Trophoblast cell (in vitro differentiated cells and primary cell): ENCODE measurements around the gene C15orf39.

Experiments used
- DNase-seq, 2 donors: peaks; one replicate each; pipeline ENCODE4 v3.0.0-alpha.2; 2016
- H2AFZ ChIP-seq: 2 replicates; pipeline ENCODE4 v1.6.1; 2013; ENCODE audit warnings: low read length, moderate library complexity, mild to moderate bottlenecking; ENCODE audit not compliant: insufficient read depth, poor library complexity
- H2AK5ac ChIP-seq: 2 replicates; pipeline ENCODE4 v1.6.1; 2013; ENCODE audit warnings: mild to moderate bottlenecking, low read length
- H2BK120ac ChIP-seq: 2 replicates; pipeline ENCODE4 v1.6.1; 2013; ENCODE audit warnings: low read length, mild to moderate bottlenecking, moderate library complexity; ENCODE audit not compliant: insufficient read depth, poor library complexity
- H2BK12ac ChIP-seq: 2 replicates; pipeline ENCODE4 v1.6.1; 2013; ENCODE audit warnings: mild to moderate bottlenecking, low read length, moderate library complexity
- H2BK5ac ChIP-seq: 2 replicates; pipeline ENCODE4 v1.6.1; 2013; ENCODE audit warnings: low read length, low read depth, moderate library complexity, mild to moderate bottlenecking; ENCODE audit not compliant: poor library complexity
- H3K14ac ChIP-seq: 2 replicates; pipeline ENCODE4 v1.6.1; 2013; ENCODE audit warnings: mild to moderate bottlenecking, low read length
- H3K18ac ChIP-seq: 2 replicates; pipeline ENCODE4 v1.6.1; 2013; ENCODE audit warnings: mild to moderate bottlenecking, low read length
- H3K23ac ChIP-seq: 2 replicates; pipeline ENCODE4 v1.6.1; 2013; ENCODE audit warnings: low read length
- H3K27ac ChIP-seq: 2 replicates; pipeline ENCODE4 v1.5.1; 2013; ENCODE audit warnings: low read depth, mild to moderate bottlenecking, inconsistent platforms, low read length, moderate library complexity
- H3K27me3 ChIP-seq: 2 replicates; pipeline ENCODE4 v1.6.1; 2013; ENCODE audit warnings: inconsistent platforms, mild to moderate bottlenecking, low read length, moderate library complexity; ENCODE audit not compliant: insufficient read depth
- H3K36me3 ChIP-seq, 2 experiments: 1 replicate in 1 of 2; 2 replicates in 1 of 2; pipeline ENCODE4 v1.6.1; 2013; ENCODE audit warnings: low read length in 2 of 2, mild to moderate bottlenecking in 2 of 2, moderate library complexity in 1 of 2; ENCODE audit not compliant: insufficient read depth in 2 of 2, control insufficient read depth in 1 of 2
- H3K4ac ChIP-seq: 2 replicates; pipeline ENCODE4 v1.6.1; 2013; ENCODE audit warnings: low read depth, mild to moderate bottlenecking, low read length, moderate library complexity
- H3K4me1 ChIP-seq, 2 experiments: 1 replicate in 1 of 2; 2 replicates in 1 of 2; pipeline ENCODE4 v1.6.1; 2013; ENCODE audit warnings: low read length in 2 of 2, mild to moderate bottlenecking in 2 of 2, moderate library complexity in 1 of 2; ENCODE audit not compliant: insufficient read depth in 2 of 2, control insufficient read depth in 1 of 2
- H3K4me2 ChIP-seq: 2 replicates; pipeline ENCODE4 v1.6.1; 2013; ENCODE audit warnings: inconsistent platforms, mild to moderate bottlenecking, low read length, moderate library complexity
- H3K4me3 ChIP-seq: 2 replicates; pipeline ENCODE4 v1.5.1; 2013; ENCODE audit warnings: mild to moderate bottlenecking, low read depth, low read length, inconsistent platforms
- H3K79me1 ChIP-seq: one replicate; pipeline ENCODE4 v1.6.1; 2013; ENCODE audit warnings: low read length
- H3K79me2 ChIP-seq: 2 replicates; pipeline ENCODE4 v1.6.1; 2013; ENCODE audit warnings: low read length, mild to moderate bottlenecking; ENCODE audit not compliant: control insufficient read depth, insufficient read depth, poor library complexity
- H3K9ac ChIP-seq: 2 replicates; pipeline ENCODE4 v1.6.1; 2013; ENCODE audit warnings: mild to moderate bottlenecking, low read length
- H3K9me3 ChIP-seq: 2 replicates; pipeline ENCODE4 v1.6.1; 2013; ENCODE audit warnings: low read depth, mild to moderate bottlenecking, control low read depth, inconsistent platforms, low read length; ENCODE audit not compliant: insufficient read depth
- H4K12ac ChIP-seq: 2 replicates; pipeline ENCODE4 v1.6.1; 2013; ENCODE audit warnings: low read depth, mild to moderate bottlenecking, low read length, moderate library complexity
- H4K8ac ChIP-seq: 2 replicates; pipeline ENCODE4 v1.6.1; 2013; ENCODE audit warnings: low read depth, mild to moderate bottlenecking, low read length, moderate library complexity
- H4K91ac ChIP-seq: one replicate; pipeline ENCODE4 v1.6.1; 2013; ENCODE audit warnings: low read depth, mild to moderate bottlenecking, low read length, moderate library complexity
- WGBS: extraction: QIAGEN DNeasy Blood & Tissue Kit; methylation state at CpG from one replicate; pipeline ENCODE4 v1.1.7; 2013; ENCODE audit warnings: missing lambda C conversion rate; ENCODE audit not compliant: insufficient read length, insufficient coverage; ENCODE audit errors: extremely low coverage; 5-methylcytosine and 5-hydroxymethylcytosine counted together

Gene C15orf39

DNA sequence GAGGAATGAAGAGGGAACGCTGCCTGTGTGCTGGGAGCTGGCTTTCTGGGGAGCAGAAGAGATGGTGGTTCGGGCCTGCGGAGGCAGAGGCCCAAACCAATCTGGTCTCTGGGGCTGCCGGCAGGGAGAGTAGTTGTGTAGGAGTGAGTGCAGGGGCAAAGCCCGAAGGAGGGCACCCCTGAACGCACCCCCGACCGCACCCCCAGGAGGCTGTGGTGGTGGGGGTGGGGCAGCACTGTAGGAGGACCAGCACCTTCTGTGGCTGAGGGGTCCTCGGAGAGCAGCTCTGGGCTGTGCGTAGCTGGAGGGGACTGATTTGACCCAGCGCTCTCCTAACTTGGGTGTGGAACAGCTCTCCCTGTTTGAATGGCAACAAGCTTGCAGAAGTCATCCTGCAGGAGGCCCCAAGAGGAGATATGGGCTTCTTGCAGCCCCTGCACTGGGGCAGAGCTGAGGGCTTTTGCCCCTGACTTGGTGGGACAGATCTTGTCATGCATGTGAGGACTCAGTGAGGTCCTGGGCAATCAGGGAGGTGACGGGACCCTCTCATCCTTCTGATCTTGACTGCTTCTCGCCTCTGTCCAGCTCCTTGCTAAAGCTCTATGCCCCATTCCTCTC is 26.1 kb downstream of the C15orf39 start:
- peaks cover 2% of the 10 kb centered on the region for H3K9me3 ChIP-seq
- H4K8ac ChIP-seq: no peak overlapping the region
- H3K18ac ChIP-seq: no peak overlapping the region
- no peak overlapping the region for H2AFZ ChIP-seq
- no peaks in the 10 kb centered on the region for H3K79me2 ChIP-seq
- H4K12ac ChIP-seq: no peak overlapping the region
- no peak overlapping the region for H3K14ac ChIP-seq
- H3K36me3 ChIP-seq: no peaks in the 10 kb centered on the region
- no peak overlapping the region for H3K9ac ChIP-seq
- no CpG with 5 or more reads among the region's 13 CpGs for WGBS
- no peaks in the 10 kb centered on the region for H3K79me1 ChIP-seq
- H3K4me2 ChIP-seq: no peak overlapping the region
- H3K27ac ChIP-seq: no peak overlapping the region
- no peaks in the 10 kb centered on the region for H3K27me3 ChIP-seq
- H3K23ac ChIP-seq: no peak overlapping the region
- peaks cover 0 to 10% of the 10 kb centered on the region in 2 experiments for H3K4me1 ChIP-seq
- H3K4ac ChIP-seq: no peak overlapping the region
- no peak overlapping the region for H2BK120ac ChIP-seq
- no peak overlapping the region for H3K4me3 ChIP-seq
- H2BK5ac ChIP-seq: no peak overlapping the region
- DNase-seq: no peak
- H4K91ac ChIP-seq: no peak overlapping the region
- no peak overlapping the region for H2BK12ac ChIP-seq
- H2AK5ac ChIP-seq: no peak overlapping the region

DNA sequence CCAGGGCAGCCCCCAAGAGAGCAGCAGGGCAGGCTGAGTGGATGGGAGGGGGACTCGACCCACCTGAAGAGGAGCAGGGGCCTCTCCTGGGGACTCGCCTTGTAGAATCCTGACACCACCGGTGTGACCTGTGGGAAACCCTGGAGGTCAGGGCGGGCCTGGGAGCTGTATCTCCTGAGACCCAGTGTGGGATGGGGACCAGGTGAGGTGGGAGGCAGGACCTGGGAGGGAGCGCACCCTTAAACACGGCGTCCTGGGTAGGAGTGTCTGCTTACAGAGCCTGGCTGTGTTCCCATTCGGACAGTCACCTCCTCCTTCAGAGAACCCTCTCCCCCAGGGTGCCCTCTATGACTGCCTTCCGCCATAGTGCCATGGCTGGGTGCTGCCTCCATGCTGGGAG is 27.1 kb downstream of the C15orf39 start:
- H3K9ac ChIP-seq: no peak overlapping the region
- H3K4me2 ChIP-seq: no peak overlapping the region
- no peak overlapping the region for H3K14ac ChIP-seq
- no CpG with 5 or more reads among the region's 9 CpGs for WGBS
- H3K27me3 ChIP-seq: no peaks in the 10 kb centered on the region
- H2BK5ac ChIP-seq: no peak overlapping the region
- no peak overlapping the region for H4K12ac ChIP-seq
- no peak overlapping the region for H3K18ac ChIP-seq
- no peak overlapping the region for H2BK120ac ChIP-seq
- no peak for DNase-seq
- no peaks in the 10 kb centered on the region for H3K36me3 ChIP-seq
- H2BK12ac ChIP-seq: no peak overlapping the region
- no peak overlapping the region for H2AK5ac ChIP-seq
- H3K79me1 ChIP-seq: no peaks in the 10 kb centered on the region
- H3K79me2 ChIP-seq: no peaks in the 10 kb centered on the region
- no peak overlapping the region for H3K27ac ChIP-seq
- peaks cover 0 to 10% of the 10 kb centered on the region in 2 experiments for H3K4me1 ChIP-seq
- no peak overlapping the region for H3K4ac ChIP-seq
- peaks cover 2% of the 10 kb centered on the region for H3K9me3 ChIP-seq
- H3K23ac ChIP-seq: no peak overlapping the region
- no peak overlapping the region for H4K91ac ChIP-seq
- no peak overlapping the region for H2AFZ ChIP-seq
- H3K4me3 ChIP-seq: no peak overlapping the region
- no peak overlapping the region for H4K8ac ChIP-seq

DNA sequence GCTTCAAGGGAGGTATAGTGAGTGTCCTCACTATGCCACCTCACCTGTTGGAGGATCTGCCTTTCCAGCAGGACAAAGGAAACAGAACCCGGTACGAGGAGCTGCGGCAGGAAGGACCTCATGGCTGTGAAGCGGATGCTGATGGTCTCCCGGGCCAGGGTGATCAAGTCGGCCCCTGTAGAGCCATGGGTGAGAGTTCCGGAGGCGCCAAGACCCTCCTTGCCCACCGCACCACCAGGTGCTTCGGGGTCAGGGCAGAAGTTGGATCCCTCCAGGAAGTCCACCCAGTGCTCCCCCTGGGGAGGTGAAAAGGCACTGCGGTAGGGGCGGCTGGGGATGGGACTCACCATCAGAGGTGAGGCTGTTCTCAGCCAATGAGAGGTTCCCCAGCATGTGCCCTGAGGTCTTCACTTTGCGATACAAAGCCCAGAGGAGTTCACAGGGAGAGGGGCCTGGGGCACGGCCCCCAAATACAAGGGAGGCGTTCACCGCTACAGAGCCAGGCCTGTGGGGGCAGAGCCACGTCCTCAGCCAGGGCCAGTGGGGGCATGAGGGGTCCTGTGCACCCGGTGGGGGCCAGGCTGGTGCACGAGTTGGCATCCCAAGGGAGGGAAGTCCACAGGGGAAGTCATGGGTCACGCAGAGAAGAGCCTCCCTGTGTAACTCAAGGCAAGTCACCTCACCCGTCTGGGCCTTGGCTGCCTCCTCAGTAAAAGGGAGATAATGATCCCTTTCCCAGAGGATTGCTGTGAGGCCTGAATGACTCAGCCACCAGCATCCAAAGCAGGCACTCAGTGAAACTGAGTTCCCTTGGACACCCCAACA is 27.7 kb downstream of the C15orf39 start:
- H4K91ac ChIP-seq: no peak overlapping the region
- H3K79me1 ChIP-seq: no peaks in the 10 kb centered on the region
- no peak overlapping the region for H2AK5ac ChIP-seq
- H3K27ac ChIP-seq: no peak overlapping the region
- H3K9ac ChIP-seq: no peak overlapping the region
- H2BK12ac ChIP-seq: no peak overlapping the region
- no peaks in the 10 kb centered on the region for H3K27me3 ChIP-seq
- H3K9me3 ChIP-seq: peaks cover 2% of the 10 kb centered on the region
- H4K12ac ChIP-seq: no peak overlapping the region
- no peaks in the 10 kb centered on the region for H3K79me2 ChIP-seq
- no peak overlapping the region for H2AFZ ChIP-seq
- H3K4me1 ChIP-seq: peaks cover 0 to 10% of the 10 kb centered on the region in 2 experiments
- H3K36me3 ChIP-seq: no peaks in the 10 kb centered on the region
- no peak overlapping the region for H2BK120ac ChIP-seq
- H3K23ac ChIP-seq: no peak overlapping the region
- no peak overlapping the region for H4K8ac ChIP-seq
- H3K14ac ChIP-seq: no peak overlapping the region
- no peak overlapping the region for H3K4me2 ChIP-seq
- no peak overlapping the region for H2BK5ac ChIP-seq
- no CpG with 5 or more reads among the region's 21 CpGs for WGBS
- no peak overlapping the region for H3K18ac ChIP-seq
- H3K4me3 ChIP-seq: no peak overlapping the region
- no peak overlapping the region for H3K4ac ChIP-seq
- peak; percentile 81 to 85 for DNase-seq

DNA sequence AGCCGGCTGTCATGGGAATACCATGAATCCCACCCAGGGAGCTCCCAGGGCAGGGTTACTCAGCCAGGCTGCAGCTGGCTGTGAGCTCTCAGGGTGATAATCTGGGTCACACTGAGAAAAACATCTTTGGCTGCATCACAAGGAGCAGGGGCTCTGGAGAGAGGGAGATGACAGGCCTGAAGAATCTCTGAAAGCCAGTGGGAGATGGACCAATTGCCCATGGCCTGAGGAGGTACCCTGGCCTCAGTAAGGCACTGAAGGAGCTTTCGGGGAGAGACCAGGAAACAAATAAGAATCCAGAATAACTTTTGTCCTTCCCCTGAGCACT is 28.3 kb downstream of the C15orf39 start:
- no peaks in the 10 kb centered on the region for H3K79me2 ChIP-seq
- no peak overlapping the region for H3K4me2 ChIP-seq
- no peaks in the 10 kb centered on the region for H3K79me1 ChIP-seq
- H3K4ac ChIP-seq: no peak overlapping the region
- no peak for DNase-seq
- no peak overlapping the region for H3K23ac ChIP-seq
- H3K14ac ChIP-seq: no peak overlapping the region
- peaks cover 0 to 10% of the 10 kb centered on the region in 2 experiments for H3K4me1 ChIP-seq
- H2BK5ac ChIP-seq: no peak overlapping the region
- H3K9me3 ChIP-seq: peaks cover 2% of the 10 kb centered on the region
- WGBS: no CpG with 5 or more reads among the region's 2 CpGs
- H3K9ac ChIP-seq: no peak overlapping the region
- no peak overlapping the region for H2BK120ac ChIP-seq
- no peak overlapping the region for H3K18ac ChIP-seq
- no peak overlapping the region for H4K8ac ChIP-seq
- no peak overlapping the region for H2AFZ ChIP-seq
- no peak overlapping the region for H3K4me3 ChIP-seq
- H2BK12ac ChIP-seq: no peak overlapping the region
- H3K27me3 ChIP-seq: no peaks in the 10 kb centered on the region
- H3K36me3 ChIP-seq: no peaks in the 10 kb centered on the region
- H4K12ac ChIP-seq: no peak overlapping the region
- peak overlapping the region; percentile 7 for H3K27ac ChIP-seq
- peak overlapping the region; percentile 39 for H4K91ac ChIP-seq
- H2AK5ac ChIP-seq: no peak overlapping the region
